Esophagus squamous epithelium (tissue), 4 donors: Measurements from ENCODE around the gene TTYH1.

Experiments used
- CTCF ChIP-seq, 6 experiments: fragments of 450-650 bp in 4 of 6; fragments of 200-600 bp in 2 of 6; sonication (generic) in 2 of 6; IDR thresholded peaks; one replicate each; pipeline ENCODE4 v1.5.1; 2016 to 2019; ENCODE audit warnings: antibody characterized with exemption in 6 of 6, mild to moderate bottlenecking in 4 of 6, moderate library complexity in 4 of 6
- POLR2A ChIP-seq, 4 donors: fragments of 450-650 bp; IDR thresholded peaks; one replicate each; pipeline ENCODE4 v1.6.1; 2017; ENCODE audit warnings: antibody characterized with exemption in 4 of 4, mild to moderate bottlenecking in 4 of 4, moderate library complexity in 3 of 4

- TF ChIP-seq POLR2A (IDR thresholded peaks at IDR 0.05) = no peak
- TF ChIP-seq CTCF (IDR thresholded peaks at IDR 0.05) = no peak
These were observed 48.5 kb upstream of the TTYH1 start for GRCh38 chr19:54366811-54367210.
